GM23338 (cell line): ENCODE measurements around the gene GMNC. TPM values are rescaled to one million over a fixed set of nuclear protein-coding genes. Genes with fewer than 3 reads are reported as not detected.

Source experiments
- ATAC-seq: fragments of 200-7000 bp; cut with Tn5 transposase; 3 replicates; pipeline ENCODE4 v1.9.1; 2020
- DNase-seq: peaks from one replicate; pipeline ENCODE4 v3.0.0-alpha.2; 2015; ENCODE audit warnings: low spot score
- H2AFZ ChIP-seq: fragments of 200-600 bp; sonication (generic); 2 replicates; pipeline ENCODE4 v1.8.0; 2016; ENCODE audit warnings: antibody characterized with exemption, mild to moderate bottlenecking, moderate library complexity
- H3F3A ChIP-seq: fragments of 200-600 bp; sonication (generic); replicated peaks from 2 replicates; pipeline ENCODE4 v1.8.0; 2017; ENCODE audit warnings: antibody characterized with exemption, mixed run types, low read depth
- H3K27ac ChIP-seq: fragments of 200-600 bp; sonication (generic); 2 replicates; pipeline ENCODE4 v1.6.1; 2016; ENCODE audit warnings: low read depth
- H3K27me3 ChIP-seq: fragments of 200-600 bp; sonication (generic); 2 replicates; pipeline ENCODE4 v1.8.0; 2016; ENCODE audit warnings: mild to moderate bottlenecking, mixed run types, moderate library complexity; ENCODE audit not compliant: insufficient read depth
- H3K36me3 ChIP-seq: fragments of 200-600 bp; sonication (generic); 2 replicates; pipeline ENCODE4 v1.8.0; 2016; ENCODE audit warnings: mild to moderate bottlenecking; ENCODE audit not compliant: insufficient read depth
- H3K4me1 ChIP-seq: fragments of 200-600 bp; sonication (generic); 2 replicates; pipeline ENCODE4 v1.8.0; 2016; ENCODE audit warnings: mild to moderate bottlenecking, moderate library complexity; ENCODE audit not compliant: insufficient read depth
- H3K4me2 ChIP-seq: fragments of 200-600 bp; sonication (generic); 2 replicates; pipeline ENCODE4 v1.7.1; 2017; ENCODE audit warnings: mixed run types
- H3K4me3 ChIP-seq: fragments of 200-600 bp; sonication (generic); 2 replicates; pipeline ENCODE4 v1.6.1; 2016; ENCODE audit warnings: mixed run types
- H3K79me2 ChIP-seq: fragments of 200-600 bp; sonication (generic); replicated peaks from 2 replicates; pipeline ENCODE4 v1.8.0; 2017; ENCODE audit warnings: mild to moderate bottlenecking; ENCODE audit not compliant: insufficient read depth
- H3K9me2 ChIP-seq: fragments of 200-600 bp; sonication (generic); 2 replicates; pipeline ENCODE4 v1.8.0; 2017; ENCODE audit not compliant: insufficient read depth
- H4K20me1 ChIP-seq: fragments of 200-600 bp; sonication (generic); replicated peaks from 2 replicates; pipeline ENCODE4 v1.8.0; 2017; ENCODE audit warnings: mild to moderate bottlenecking; ENCODE audit not compliant: insufficient read depth
- H3K27ac Mint-ChIP-seq: 2 replicates; pipeline ENCODE4 v1.8.0; 2020; ENCODE audit warnings: inconsistent platforms, mild to moderate bottlenecking, moderate library complexity, mixed read lengths
- H3K27me3 Mint-ChIP-seq: 3 replicates; pipeline ENCODE4 v1.8.0; 2022; ENCODE audit warnings: low read depth, mild to moderate bottlenecking, moderate library complexity, mixed read lengths, inconsistent platforms; ENCODE audit not compliant: insufficient read depth, poor library complexity
- H3K36me3 Mint-ChIP-seq: 3 replicates; pipeline ENCODE4 v1.8.0; 2021; ENCODE audit warnings: low read depth, mild to moderate bottlenecking, inconsistent platforms, moderate library complexity, mixed read lengths
- H3K4me1 Mint-ChIP-seq: 3 replicates; pipeline ENCODE4 v1.8.0; 2020; ENCODE audit warnings: mild to moderate bottlenecking, inconsistent platforms, mixed read lengths
- H3K4me3 Mint-ChIP-seq: 3 replicates; pipeline ENCODE4 v1.8.0; 2021; ENCODE audit warnings: moderate library complexity, mild to moderate bottlenecking, inconsistent platforms, mixed read lengths
- H3K9me3 Mint-ChIP-seq: 3 replicates; pipeline ENCODE4 v1.8.0; 2020; ENCODE audit warnings: moderate library complexity, mild to moderate bottlenecking, inconsistent platforms, mixed read lengths
- CREB1 ChIP-seq: fragments of 250-450 bp; sonication (Bioruptor Pico); IDR thresholded peaks from 2 replicates; pipeline ENCODE4 v1.5.0; 2020; ENCODE audit warnings: low read depth, mild to moderate bottlenecking, moderate library complexity
- EZH2 ChIP-seq: fragments of 200-600 bp; sonication (generic); IDR thresholded peaks from one replicate; pipeline ENCODE4 v1.8.0; 2017; ENCODE audit warnings: antibody characterized with exemption, mild to moderate bottlenecking, low read depth; ENCODE audit not compliant: unreplicated experiment
- EZH2phosphoT487 ChIP-seq: fragments of 200-600 bp; sonication (generic); IDR thresholded peaks from one replicate; pipeline ENCODE4 v1.8.1; 2018; ENCODE audit warnings: antibody characterized with exemption; ENCODE audit not compliant: unreplicated experiment
- JUNB ChIP-seq: IDR thresholded peaks from one replicate; pipeline ENCODE4 v1.6.1; 2016; ENCODE audit warnings: antibody characterized with exemption; ENCODE audit not compliant: unreplicated experiment
- NANOG ChIP-seq: IDR thresholded peaks from 2 replicates; pipeline ENCODE4 v1.6.1; 2016; ENCODE audit warnings: antibody characterized with exemption, borderline replicate concordance
- POLR2AphosphoS5 ChIP-seq: IDR thresholded peaks from 2 replicates; pipeline ENCODE4 v1.6.1; 2016; ENCODE audit warnings: antibody characterized with exemption, low read depth
- REST ChIP-seq: IDR thresholded peaks from one replicate; pipeline ENCODE4 v1.6.1; 2018; ENCODE audit warnings: antibody characterized with exemption; ENCODE audit not compliant: unreplicated experiment
- STAT1 ChIP-seq: IDR thresholded peaks from one replicate; pipeline ENCODE4 v1.6.1; 2016; ENCODE audit warnings: antibody characterized with exemption; ENCODE audit not compliant: unreplicated experiment
- ZNF114 ChIP-seq: fragments of 250-450 bp; sonication (Bioruptor Pico); IDR thresholded peaks from 2 replicates; pipeline ENCODE4 v1.5.0; 2020; ENCODE audit warnings: mild to moderate bottlenecking, moderate library complexity
- ZNF331 ChIP-seq: fragments of 250-450 bp; sonication (Bioruptor Pico); IDR thresholded peaks from 2 replicates; pipeline ENCODE4 v1.5.0; 2020; ENCODE audit warnings: low read depth, mild to moderate bottlenecking, moderate library complexity
- ZNF462 ChIP-seq: fragments of 250-450 bp; sonication (Bioruptor Pico); IDR thresholded peaks from 2 replicates; pipeline ENCODE4 v1.5.0; 2020; ENCODE audit warnings: mild to moderate bottlenecking, moderate library complexity
- polyA plus RNA-seq: library from polyadenylated mRNA; unstranded; fragments of >200 nt; fragmentation: Nextera tagmentation; extraction: Ambion mirVana; gene quantifications from 2 replicates; pipeline ENCODE4 v1.2.1, GENCODE V29; 2016
- total RNA-seq: library from RNA; depleted of rRNA; stranded (reverse); fragments of >200 nt; shearing (Covaris generic); gene quantifications from 2 replicates; pipeline ENCODE4 v1.2.3, GENCODE V29; 2014
- TF ChIP-seq, protein P1 (sequence below), 2 experiments: fragments of 200-600 bp in 1 of 2; sonication (generic) in 1 of 2; conservative IDR thresholded peaks; 2 replicates each; pipeline versions ENCODE4 v1.5.1 to v1.6.1; 2016 to 2017; ENCODE audit warnings: antibody characterized with exemption in 2 of 2, low read depth in 2 of 2, mild to moderate bottlenecking in 2 of 2, moderate library complexity in 1 of 2
- TF ChIP-seq, protein P2 (sequence below): IDR thresholded peaks from 2 replicates; pipeline ENCODE4 v1.6.1; 2016; ENCODE audit warnings: antibody characterized with exemption

Gene GMNC
- total and polyA plus RNA-seq, 2 experiments from 2014 or later, result 0.13 to 0.31 TPM

- Mint-ChIP-seq H3K27me3 (peaks cover 10% of the 10 kb centered on the region), H3K9me3 (no peaks in the 10 kb centered on the region), H3K27ac (no peak overlapping the region), H3K4me1 (peaks cover 6% of the 10 kb centered on the region; the same call in 2 of the 3 replicates), H3K36me3 (no peaks in the 10 kb centered on the region), H3K4me3 (no peak overlapping the region)
- no peak overlapping the region for H3K4me3 ChIP-seq
- DNase-seq (no peak), ATAC-seq (no peak)
- no peaks in the 10 kb centered on the region for H4K20me1 ChIP-seq
- H3K4me1 ChIP-seq, result no peaks in the 10 kb centered on the region
- TF ChIP-seq NANOG (no peak), EZH2phosphoT487 (no peak), ZNF331 (CRISPR knock-in tag) (no peak), JUNB (no peak), POLR2AphosphoS5 (no peak), CREB1 (CRISPR knock-in tag) (no peak), ZNF114 (CRISPR knock-in tag) (no peak), EZH2 (no peak), ZNF462 (no peak), STAT1 (no peak), REST (no peak)
- TF ChIP-seq, protein P1, sequence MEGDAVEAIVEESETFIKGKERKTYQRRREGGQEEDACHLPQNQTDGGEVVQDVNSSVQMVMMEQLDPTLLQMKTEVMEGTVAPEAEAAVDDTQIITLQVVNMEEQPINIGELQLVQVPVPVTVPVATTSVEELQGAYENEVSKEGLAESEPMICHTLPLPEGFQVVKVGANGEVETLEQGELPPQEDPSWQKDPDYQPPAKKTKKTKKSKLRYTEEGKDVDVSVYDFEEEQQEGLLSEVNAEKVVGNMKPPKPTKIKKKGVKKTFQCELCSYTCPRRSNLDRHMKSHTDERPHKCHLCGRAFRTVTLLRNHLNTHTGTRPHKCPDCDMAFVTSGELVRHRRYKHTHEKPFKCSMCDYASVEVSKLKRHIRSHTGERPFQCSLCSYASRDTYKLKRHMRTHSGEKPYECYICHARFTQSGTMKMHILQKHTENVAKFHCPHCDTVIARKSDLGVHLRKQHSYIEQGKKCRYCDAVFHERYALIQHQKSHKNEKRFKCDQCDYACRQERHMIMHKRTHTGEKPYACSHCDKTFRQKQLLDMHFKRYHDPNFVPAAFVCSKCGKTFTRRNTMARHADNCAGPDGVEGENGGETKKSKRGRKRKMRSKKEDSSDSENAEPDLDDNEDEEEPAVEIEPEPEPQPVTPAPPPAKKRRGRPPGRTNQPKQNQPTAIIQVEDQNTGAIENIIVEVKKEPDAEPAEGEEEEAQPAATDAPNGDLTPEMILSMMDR (conservative IDR thresholded peaks at IDR 0.05; ENCODE audit: low read depth in 2 of 2), result no peak
- TF ChIP-seq, protein P2, sequence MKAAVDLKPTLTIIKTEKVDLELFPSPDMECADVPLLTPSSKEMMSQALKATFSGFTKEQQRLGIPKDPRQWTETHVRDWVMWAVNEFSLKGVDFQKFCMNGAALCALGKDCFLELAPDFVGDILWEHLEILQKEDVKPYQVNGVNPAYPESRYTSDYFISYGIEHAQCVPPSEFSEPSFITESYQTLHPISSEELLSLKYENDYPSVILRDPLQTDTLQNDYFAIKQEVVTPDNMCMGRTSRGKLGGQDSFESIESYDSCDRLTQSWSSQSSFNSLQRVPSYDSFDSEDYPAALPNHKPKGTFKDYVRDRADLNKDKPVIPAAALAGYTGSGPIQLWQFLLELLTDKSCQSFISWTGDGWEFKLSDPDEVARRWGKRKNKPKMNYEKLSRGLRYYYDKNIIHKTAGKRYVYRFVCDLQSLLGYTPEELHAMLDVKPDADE, result no peak
- no peaks in the 10 kb centered on the region for H3K79me2 ChIP-seq
- H3F3A ChIP-seq, result no peaks in the 10 kb centered on the region
- H2AFZ ChIP-seq, result no peak overlapping the region
- H3K27ac ChIP-seq, result no peak overlapping the region
- no peaks in the 10 kb centered on the region for H3K36me3 ChIP-seq
- no peaks in the 10 kb centered on the region for H3K9me2 ChIP-seq
- H3K27me3 ChIP-seq, result peaks cover 37% of the 10 kb centered on the region
- no peak overlapping the region for H3K4me2 ChIP-seq
Observed at GRCh38 chr3:190865419-190865818, 2.9 kb upstream of the GMNC start.
